B cell (primary cell): ENCODE measurements around the gene ATP2A1. TPM values are rescaled to one million over a fixed set of nuclear protein-coding genes. Genes with fewer than 3 reads are reported as not detected.
"Not testable (repeated sequence)": the region's sequence is repeated elsewhere in the genome, so short reads cannot be mapped to it uniquely, and the experiment has no call there.

ENCODE experiments used
- ATAC-seq: fragments of 200-7000 bp; cut with Tn5 transposase; one replicate; pipeline ENCODE4 v1.10.0; 2021; ENCODE audit warnings: low read depth, mild to moderate bottlenecking, moderate number of reproducible peaks, moderate library complexity
- CTCF ChIA-PET: fragments of 350-600 bp; sonication (Branson Sonifier 250); formaldehyde crosslinking; loops from one replicate; lab custom pipeline; 2021; ENCODE audit warnings: antibody characterized with exemption, inconsistent platforms; lab: Charles Lee
- POLR2A ChIA-PET: fragments of 350-600 bp; sonication (Branson Sonifier 250); formaldehyde crosslinking; loops from one replicate; lab custom pipeline; 2021; ENCODE audit warnings: antibody characterized with exemption; lab: Charles Lee
- DNase-seq: peaks from one replicate; pipeline ENCODE4 v3.0.0; 2013
- H2AFZ ChIP-seq: 2 replicates; pipeline ENCODE4 v1.6.1; 2012; ENCODE audit warnings: mild to moderate bottlenecking, low read depth, low read length; ENCODE audit not compliant: insufficient read depth, poor library complexity, severe bottlenecking
- H3K27ac ChIP-seq, 2 donors: 1 replicate in 1 of 2; 2 replicates in 1 of 2; pipeline ENCODE4 v1.5.1; 2012 to 2013; ENCODE audit warnings: low read length in 2 of 2, mild to moderate bottlenecking in 2 of 2, moderate library complexity in 1 of 2
- H3K27me3 ChIP-seq, 4 experiments: fragments of 200-600 bp in 1 of 4; sonication (generic) in 1 of 4; replicated peaks in 1 of 4; 1 replicate in 2 of 4; 2 replicates in 2 of 4; pipeline versions ENCODE4 v1.6.1 to v1.7.0; 2013 to 2016; ENCODE audit warnings: low read length in 3 of 4, mild to moderate bottlenecking in 2 of 4, mixed read lengths in 1 of 4, moderate library complexity in 1 of 4; ENCODE audit not compliant: insufficient read depth in 4 of 4, control insufficient read depth in 3 of 4; ENCODE audit errors: control extremely low read depth in 1 of 4
- H3K36me3 ChIP-seq, 2 experiments: replicated peaks in 1 of 2; 1 replicate in 1 of 2; 2 replicates in 1 of 2; pipeline versions ENCODE4 v1.6.1 to v1.7.1; 2013; ENCODE audit warnings: low read length in 1 of 2; ENCODE audit not compliant: insufficient read depth in 2 of 2, control insufficient read depth in 1 of 2; ENCODE audit errors: control extremely low read depth in 1 of 2, extremely low read depth in 1 of 2
- H3K4me1 ChIP-seq, 2 donors: fragments of 200-600 bp in 1 of 2; sonication (generic) in 1 of 2; 1 replicate in 1 of 2; 2 replicates in 1 of 2; pipeline versions ENCODE4 v1.5.1 to v1.6.1; 2013 to 2017; ENCODE audit warnings: low read length in 2 of 2; ENCODE audit not compliant: control insufficient read depth in 2 of 2, insufficient read depth in 2 of 2
- H3K4me2 ChIP-seq: replicated peaks from 2 replicates; pipeline ENCODE3; 2012; ENCODE audit warnings: mild to moderate bottlenecking, low read depth, low read length; ENCODE audit not compliant: poor library complexity, severe bottlenecking
- H3K4me3 ChIP-seq, 5 experiments: fragments of 200-600 bp in 1 of 5; sonication (generic) in 1 of 5; 1 replicate in 3 of 5; 2 replicates in 2 of 5; pipeline versions ENCODE4 v1.5.1 to v1.7.0; 2011 to 2016; ENCODE audit warnings: low read length in 4 of 5, mild to moderate bottlenecking in 4 of 5, low read depth in 2 of 5, control low read depth in 1 of 5, moderate library complexity in 1 of 5; ENCODE audit not compliant: insufficient read depth in 1 of 5; ENCODE audit errors: control extremely low read depth in 1 of 5, extremely low read depth in 1 of 5
- H3K79me2 ChIP-seq: fragments of 200-600 bp; sonication (generic); one replicate; pipeline ENCODE4 v1.6.0; 2016; ENCODE audit warnings: low read length; ENCODE audit not compliant: control insufficient read depth, insufficient read depth
- H3K9ac ChIP-seq: fragments of 200-600 bp; sonication (generic); 2 replicates; pipeline ENCODE4 v1.6.1; 2017; ENCODE audit warnings: mild to moderate bottlenecking, low read length, moderate library complexity
- H3K9me3 ChIP-seq, 3 donors: one replicate each; pipeline versions ENCODE4 v1.6.1 to v1.7.1; 2013; ENCODE audit warnings: low read length in 2 of 3; ENCODE audit not compliant: control insufficient read depth in 2 of 3, insufficient read depth in 1 of 3; ENCODE audit errors: control extremely low read depth in 1 of 3
- H4K20me1 ChIP-seq: 2 replicates; pipeline ENCODE4 v1.6.0; 2012; ENCODE audit warnings: mild to moderate bottlenecking, low read length; ENCODE audit not compliant: insufficient read depth, control insufficient read depth, poor library complexity, severe bottlenecking
- H3K27ac Mint-ChIP-seq: one replicate; pipeline ENCODE4 v1.8.0; 2021; ENCODE audit warnings: mixed read lengths
- H3K27me3 Mint-ChIP-seq: one replicate; pipeline ENCODE4 v1.8.0; 2021; ENCODE audit warnings: mixed read lengths
- H3K4me1 Mint-ChIP-seq: one replicate; pipeline ENCODE4 v1.8.0; 2021; ENCODE audit warnings: mixed read lengths
- H3K4me3 Mint-ChIP-seq: one replicate; pipeline ENCODE4 v1.8.0; 2021; ENCODE audit warnings: mixed read lengths
- H3K9me3 Mint-ChIP-seq: one replicate; pipeline ENCODE4 v1.8.0; 2022; ENCODE audit warnings: mixed read lengths; ENCODE audit not compliant: insufficient read depth
- EZH2 ChIP-seq: IDR thresholded peaks from 2 replicates; pipeline ENCODE4 v1.6.1; 2012; ENCODE audit warnings: borderline replicate concordance, low read depth, mild to moderate bottlenecking, moderate library complexity, low read length; ENCODE audit not compliant: insufficient read depth, poor library complexity, severe bottlenecking
- WGBS: methylation state at CpG from one replicate; pipeline ENCODE4 v1.1.5; 2013; ENCODE audit warnings: missing lambda C conversion rate; ENCODE audit not compliant: insufficient coverage; 5-methylcytosine and 5-hydroxymethylcytosine counted together
- intact Hi-C: fragments of 100-400 bp; cut with micrococcal nuclease; formaldehyde crosslinking; loops from one replicate; pipeline ENCODE4 v1.10.0; 2022
- polyA plus RNA-seq: library from polyadenylated mRNA; depleted of rRNA; stranded (reverse); fragments of >200 nt; gene quantifications from 2 replicates; pipeline ENCODE4 v1.2.3, GENCODE V29; 2012
- total RNA-seq, 2 donors: library from RNA; stranded (reverse); fragments of 120-200 nt in 1 of 2; gene quantifications; 1 replicate in 1 of 2; 2 replicates in 1 of 2; pipeline versions ENCODE4 v1.2.3 to v1.2.4, GENCODE V29; 2013 to 2022
- TF ChIP-seq, protein P1 (sequence below): fragments of 200-600 bp; IDR thresholded peaks from one replicate; pipeline ENCODE4 v1.8.0; 2022; ENCODE audit warnings: antibody characterized with exemption, mild to moderate bottlenecking

ATP2A1 gene
- total and polyA plus RNA-seq, 2 donors (not counting 1 experiment from before 2014, with no cell fraction given) = 0.31 to 0.84 TPM

DNA sequence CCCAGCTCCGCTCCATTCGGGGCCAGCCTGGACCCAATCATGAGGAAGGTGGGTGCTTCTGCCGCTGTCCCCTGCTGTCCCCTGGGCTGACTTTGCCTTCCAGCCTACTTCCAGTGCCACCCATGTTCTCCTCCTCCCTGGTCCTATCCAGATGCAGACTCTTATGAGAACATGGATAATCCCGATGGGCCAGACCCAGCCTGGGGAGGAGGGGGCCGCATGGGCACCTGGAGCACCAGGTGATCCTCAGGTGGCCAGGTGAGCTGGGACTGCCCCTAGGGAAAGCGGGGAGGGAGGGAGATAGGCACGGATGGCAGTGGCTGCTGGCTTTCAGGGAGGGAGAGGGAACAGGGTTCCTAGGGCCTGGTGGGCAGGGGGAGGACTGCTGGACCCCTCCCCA lies 60.4 kb downstream of the ATP2A1 start:
- Mint-ChIP-seq H3K4me3 (no peak overlapping the region), H3K9me3 (no peaks in the 10 kb centered on the region), H3K4me1 (peaks cover 40% of the 10 kb centered on the region), H3K27ac (peak overlapping the region; percentile 71), H3K27me3 (no peaks in the 10 kb centered on the region)
- Histone ChIP-seq H3K4me2 (no peak overlapping the region), H3K4me1 (peaks cover 31 to 36% of the 10 kb centered on the region in 2 donors), H3K9ac (no peak overlapping the region), H3K27ac (peak overlapping the region in 1 of 2 donors; percentile 75), H3K79me2 (peaks cover 68% of the 10 kb centered on the region), H3K4me3 (no peak overlapping the region), H3K27me3 (no peaks in the 10 kb centered on the region), H3K36me3 (peaks cover 0 to 54% of the 10 kb centered on the region in 2 experiments), H3K9me3 (peaks cover 0 to 8% (median 0%) of the 10 kb centered on the region in 3 donors), H2AFZ (no peak overlapping the region), H4K20me1 (peaks cover 29% of the 10 kb centered on the region)
- intact Hi-C loops = no loop called here
- ChIA-PET POLR2A (interaction anchor here (3.8 kb wide), 1 partner anchor 13 kb away, joined by 26 read pairs; the partner anchor contains the start of gene RABEP2), CTCF (no interaction called here)
- no peak for ATAC-seq
- whole genome bisulfite sequencing = 96% methylated on average over 7 of the region's 7 CpGs
- DNase-seq = no peak
- no peak for TF ChIP-seq EZH2
- TF ChIP-seq, protein P1, sequence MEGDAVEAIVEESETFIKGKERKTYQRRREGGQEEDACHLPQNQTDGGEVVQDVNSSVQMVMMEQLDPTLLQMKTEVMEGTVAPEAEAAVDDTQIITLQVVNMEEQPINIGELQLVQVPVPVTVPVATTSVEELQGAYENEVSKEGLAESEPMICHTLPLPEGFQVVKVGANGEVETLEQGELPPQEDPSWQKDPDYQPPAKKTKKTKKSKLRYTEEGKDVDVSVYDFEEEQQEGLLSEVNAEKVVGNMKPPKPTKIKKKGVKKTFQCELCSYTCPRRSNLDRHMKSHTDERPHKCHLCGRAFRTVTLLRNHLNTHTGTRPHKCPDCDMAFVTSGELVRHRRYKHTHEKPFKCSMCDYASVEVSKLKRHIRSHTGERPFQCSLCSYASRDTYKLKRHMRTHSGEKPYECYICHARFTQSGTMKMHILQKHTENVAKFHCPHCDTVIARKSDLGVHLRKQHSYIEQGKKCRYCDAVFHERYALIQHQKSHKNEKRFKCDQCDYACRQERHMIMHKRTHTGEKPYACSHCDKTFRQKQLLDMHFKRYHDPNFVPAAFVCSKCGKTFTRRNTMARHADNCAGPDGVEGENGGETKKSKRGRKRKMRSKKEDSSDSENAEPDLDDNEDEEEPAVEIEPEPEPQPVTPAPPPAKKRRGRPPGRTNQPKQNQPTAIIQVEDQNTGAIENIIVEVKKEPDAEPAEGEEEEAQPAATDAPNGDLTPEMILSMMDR = no peak

DNA sequence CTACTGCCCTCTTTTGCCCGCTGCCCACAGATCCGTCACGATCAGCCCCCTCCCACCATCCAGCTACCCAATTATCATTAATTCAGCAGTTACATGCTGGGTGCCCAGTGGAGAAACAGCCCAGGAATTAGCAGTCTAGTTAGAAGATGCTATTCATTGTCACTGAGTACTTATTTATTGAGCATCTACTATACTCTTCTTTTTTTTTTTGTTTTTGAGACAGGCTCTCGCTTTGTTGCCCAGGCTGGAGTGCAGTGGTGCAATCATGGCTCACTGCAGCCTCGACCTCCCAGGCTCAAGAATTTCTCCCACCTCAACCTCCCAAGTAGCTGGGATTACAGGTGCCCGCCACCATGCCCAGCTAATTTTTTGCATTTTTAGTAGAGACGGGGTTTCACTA lies 61.5 kb downstream of the ATP2A1 start:
- intact Hi-C loops, DNase-seq, H3K27ac ChIP-seq, ATAC-seq, H3K4me3 ChIP-seq, H3K9me3 ChIP-seq, H3K27me3 Mint-ChIP-seq, H3K9ac ChIP-seq, H3K4me2 ChIP-seq, H3K27me3 ChIP-seq, H3K4me3 Mint-ChIP-seq, H2AFZ ChIP-seq, H3K9me3 Mint-ChIP-seq: not testable (repeated sequence)
- Mint-ChIP-seq H3K27ac (peak overlapping the region; percentile 70), H3K4me1 (peaks cover 35% of the 10 kb centered on the region)
- peaks cover 22 to 25% of the 10 kb centered on the region in 2 donors for H3K4me1 ChIP-seq
- H4K20me1 ChIP-seq = peaks cover 24% of the 10 kb centered on the region
- ChIA-PET POLR2A (interaction anchor here (0.7 kb wide), 1 partner anchor 1478 kb away, joined by 3 read pairs; no protein-coding TSS in a partner anchor), CTCF (interaction anchor here (0.9 kb wide), 1 partner anchor 76 kb away, joined by 4 read pairs; the partner anchor contains the start of gene SH2B1)
- H3K79me2 ChIP-seq = peaks cover 64% of the 10 kb centered on the region
- 98% methylated on average over 6 of the region's 7 CpGs for WGBS
- H3K36me3 ChIP-seq = peaks cover 0 to 45% of the 10 kb centered on the region in 2 experiments
